Activated CD4-positive, alpha-beta T cell treated with anti-CD3 and anti-CD28 coated beads, Interleukin-2, amount 50 U/mL, for 1 hour (primary cell): ENCODE data around the gene BHLHA15.

Experiments used
- DNase-seq: peaks from one replicate; pipeline ENCODE4 v3.0.0-alpha.2; 2020

BHLHA15 gene

DNA sequence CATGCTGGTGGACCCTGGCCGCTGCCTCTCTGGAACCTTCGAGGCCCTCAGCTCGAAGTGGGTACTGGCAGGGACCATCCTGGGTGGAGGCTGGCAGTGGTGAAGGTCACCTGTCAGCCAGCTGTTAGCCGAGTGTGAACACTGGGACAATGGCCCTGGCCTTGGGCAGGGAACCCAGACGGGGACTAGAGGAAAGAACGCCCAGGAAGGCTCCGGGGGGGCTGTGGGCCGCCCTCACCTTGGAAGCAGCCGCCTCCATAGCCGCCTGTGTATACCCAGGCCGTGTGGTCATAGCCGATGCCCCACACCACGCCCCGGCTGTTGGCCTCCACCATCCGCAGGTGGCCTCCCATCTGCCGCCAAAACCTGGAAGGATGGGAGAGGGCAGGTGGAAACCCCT lies 17.6 kb downstream of the BHLHA15 start:
- DNase-seq: no peak

DNA sequence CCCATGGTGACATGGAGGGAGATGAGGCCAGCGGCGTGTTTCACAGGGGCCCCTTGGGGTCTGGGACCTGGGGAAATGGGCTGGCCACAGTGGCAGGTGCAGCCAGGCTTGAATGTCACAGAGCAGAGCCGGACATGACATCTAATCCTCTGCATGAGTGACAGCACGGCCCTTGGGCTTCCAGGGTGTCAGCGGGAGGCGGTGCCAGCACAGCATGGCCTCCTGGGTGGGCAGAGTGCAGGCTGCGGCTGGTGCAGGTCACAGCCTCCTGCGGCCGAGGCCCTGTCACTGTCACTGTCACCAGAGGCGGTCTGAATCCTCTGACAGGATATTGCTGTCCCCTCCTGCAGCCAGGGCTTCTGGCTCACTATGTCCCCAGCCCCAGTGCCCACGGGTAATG lies 18.2 kb downstream of the BHLHA15 start:
- no peak for DNase-seq

DNA sequence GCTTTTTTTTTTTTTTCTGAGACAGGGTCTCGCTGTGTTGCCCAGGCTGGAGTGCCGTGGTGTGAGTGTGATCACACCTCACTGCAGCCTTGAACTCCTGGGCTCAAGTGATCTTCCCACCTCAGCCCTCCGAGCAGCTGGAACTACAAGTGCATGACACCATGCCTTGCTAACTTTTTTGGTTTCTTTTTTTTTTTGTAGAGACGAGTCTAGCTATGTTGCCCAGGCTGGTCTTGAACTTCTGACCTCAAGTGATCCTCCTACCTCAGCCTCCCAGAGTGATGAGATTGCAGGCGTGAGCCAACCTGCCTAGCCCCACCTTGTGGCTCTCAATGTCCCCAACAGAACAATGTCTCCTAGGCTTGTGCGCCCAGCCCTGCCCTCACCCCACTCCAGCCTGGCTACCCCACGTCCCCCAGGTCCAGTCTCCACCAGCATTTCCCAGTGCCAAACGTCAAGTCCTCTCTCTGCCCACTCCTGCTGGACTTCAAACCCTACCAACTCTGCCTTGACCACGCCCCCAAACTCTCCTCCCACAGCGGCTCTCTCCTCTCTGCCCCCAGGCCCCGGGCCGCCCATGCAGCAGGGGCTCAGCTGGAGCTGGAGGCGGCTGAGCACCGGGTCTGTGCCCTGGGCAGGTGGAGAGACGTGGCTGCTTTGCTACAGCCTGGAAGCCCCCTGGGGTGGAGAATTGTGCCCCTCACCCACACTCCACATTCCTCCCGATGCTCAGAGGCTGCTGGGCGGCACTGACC lies 18.9 kb downstream of the BHLHA15 start:
- DNase-seq: no peak

DNA sequence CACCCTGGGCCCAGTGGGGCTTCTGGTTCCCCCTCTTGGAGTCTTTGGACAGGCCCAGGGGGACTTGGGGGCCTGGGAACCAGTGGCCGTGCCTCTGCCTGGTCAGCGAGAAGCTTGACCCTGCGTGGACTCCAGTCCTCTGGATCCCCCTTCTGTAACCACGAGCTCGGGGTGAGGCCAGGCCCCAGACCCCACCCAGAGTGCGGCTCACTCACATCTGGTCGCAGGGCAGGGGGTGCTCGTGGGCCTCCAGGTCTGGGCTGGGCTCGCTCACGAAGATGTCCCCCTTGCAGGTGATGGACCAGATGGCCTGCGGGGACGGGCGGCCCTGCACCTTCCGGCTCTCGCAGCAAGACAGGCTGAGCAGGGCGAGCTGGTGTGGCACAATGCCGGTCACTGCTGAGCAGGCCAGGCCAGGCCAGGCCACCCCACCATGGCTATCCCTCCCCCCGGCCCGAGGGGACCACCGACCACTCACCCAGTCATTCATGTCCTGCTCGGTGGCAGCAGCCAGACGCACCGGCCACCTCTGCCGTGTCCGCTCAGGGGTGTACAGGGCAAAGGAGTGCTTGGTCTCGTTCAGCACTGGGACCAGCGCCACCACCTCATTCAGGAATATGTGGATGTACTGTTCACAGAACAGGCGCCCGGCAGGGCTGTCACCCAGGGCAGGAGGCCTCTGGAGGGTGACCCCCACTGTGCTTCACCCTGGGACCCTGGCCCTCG lies 19.7 kb downstream of the BHLHA15 start:
- no peak for DNase-seq

DNA sequence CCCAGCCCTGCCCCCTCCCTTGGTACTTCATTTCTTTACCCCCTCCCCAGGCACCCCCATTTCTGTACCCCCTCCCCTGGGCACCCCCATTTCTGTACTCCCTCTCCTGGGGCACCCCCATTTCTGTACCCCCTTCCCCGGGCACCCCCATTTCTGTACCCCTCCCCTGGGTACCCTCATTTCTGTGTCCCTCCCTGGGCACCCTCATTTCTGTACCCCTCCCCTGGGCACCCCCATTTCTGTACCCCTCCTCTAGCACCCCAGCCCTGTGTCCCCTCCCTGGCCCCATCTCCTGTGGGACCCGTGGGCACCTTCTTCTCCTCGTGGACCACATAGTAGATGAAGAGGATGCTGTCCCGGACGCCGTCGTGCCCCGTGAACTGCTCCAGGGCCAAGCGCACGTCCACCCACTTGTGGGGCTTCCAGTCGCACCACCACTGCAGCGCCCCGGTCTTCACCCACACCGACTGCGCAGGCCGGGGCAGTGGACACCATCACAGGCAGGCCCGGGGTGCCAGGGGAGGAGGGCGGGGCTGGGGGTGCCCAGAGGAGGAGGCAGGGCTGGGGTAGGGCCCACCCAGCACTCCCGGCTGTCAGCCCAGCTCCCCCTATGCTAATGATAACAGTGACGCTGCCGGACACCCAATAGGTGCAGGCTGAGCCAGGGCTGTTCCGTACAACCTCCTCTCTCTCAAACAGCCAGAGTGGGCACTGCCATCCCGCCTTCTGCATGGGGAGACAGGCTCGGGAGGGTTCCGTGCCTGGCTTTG lies 20.4 kb downstream of the BHLHA15 start:
- no peak for DNase-seq

DNA sequence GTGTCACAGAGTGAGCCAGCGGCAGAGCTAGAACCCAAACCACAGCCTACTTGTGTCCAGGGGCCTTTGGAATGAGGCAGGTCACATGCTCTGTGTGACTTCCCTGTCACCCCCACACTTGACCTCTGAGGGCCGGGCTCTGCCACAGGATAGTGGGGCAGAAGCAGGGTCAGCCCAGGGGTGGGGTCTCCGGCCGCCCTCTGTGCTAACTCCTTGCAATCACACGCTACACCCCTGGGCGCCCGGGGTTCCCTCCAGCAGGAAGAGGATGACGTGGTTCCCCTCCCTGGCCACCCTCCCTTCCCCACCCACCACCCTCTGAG lies 21.0 kb downstream of the BHLHA15 start:
- no peak for DNase-seq

DNA sequence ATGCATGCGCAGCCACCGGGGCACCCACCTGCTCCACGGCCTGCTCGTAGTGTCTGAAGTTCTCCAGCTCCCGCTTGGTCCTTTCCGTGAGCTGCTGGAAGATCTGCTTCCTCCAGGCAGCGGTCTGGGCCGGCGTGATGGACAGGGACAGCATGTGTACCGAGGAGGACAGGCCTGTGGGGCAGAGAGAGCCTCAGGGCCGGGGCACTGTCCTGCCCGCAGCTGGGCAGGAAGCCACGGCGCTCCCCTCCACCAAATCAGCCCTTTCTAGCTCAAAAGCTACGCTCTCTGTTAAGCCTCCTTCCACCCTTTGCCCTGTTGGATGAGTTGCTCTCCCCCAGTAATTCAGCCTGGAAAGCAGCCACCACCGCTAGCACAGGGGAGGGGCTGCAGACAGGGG lies 21.6 kb downstream of the BHLHA15 start:
- DNase-seq: no peak

DNA sequence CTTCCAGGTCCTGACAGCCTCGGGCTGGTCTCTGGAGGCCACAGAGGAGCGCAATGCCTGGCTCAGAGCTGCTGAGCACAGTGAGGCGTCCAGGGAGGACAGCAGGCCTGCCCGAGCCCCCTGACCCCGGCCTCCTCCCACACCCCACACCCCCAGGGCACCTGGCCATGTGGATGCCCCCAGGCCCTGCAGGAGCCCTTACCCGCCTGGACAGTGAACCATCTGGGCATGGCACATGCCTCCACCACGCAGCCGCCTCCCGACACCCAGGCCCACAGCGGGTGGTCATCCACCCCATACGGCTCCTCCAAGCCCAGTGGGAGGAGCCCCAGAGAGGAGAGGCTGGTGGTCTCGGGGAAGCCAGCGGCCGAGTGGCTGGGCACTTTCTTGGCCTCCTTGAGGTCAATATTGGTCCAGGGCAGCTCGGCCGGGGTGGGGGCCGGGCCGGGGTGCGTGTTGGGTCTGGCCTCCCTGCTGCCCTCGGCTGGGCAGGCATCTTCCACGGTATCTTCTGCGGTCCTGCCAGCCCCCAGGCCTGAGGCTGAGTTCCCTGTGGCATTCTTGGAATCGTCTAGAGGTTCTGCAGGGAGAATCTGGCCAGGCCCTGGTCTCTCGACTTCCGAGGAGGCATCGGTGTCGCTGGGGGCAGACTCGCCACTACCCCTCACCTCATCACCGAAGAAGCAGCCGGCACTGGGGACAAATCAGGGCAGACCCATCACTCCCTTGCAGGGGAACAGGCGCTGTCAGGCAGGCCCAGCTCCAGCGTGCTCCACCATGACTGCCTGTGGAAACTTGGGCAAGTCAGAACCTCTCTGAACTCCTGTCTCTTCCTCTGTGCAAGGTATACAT lies 22.2 kb downstream of the BHLHA15 start:
- no peak for DNase-seq

DNA sequence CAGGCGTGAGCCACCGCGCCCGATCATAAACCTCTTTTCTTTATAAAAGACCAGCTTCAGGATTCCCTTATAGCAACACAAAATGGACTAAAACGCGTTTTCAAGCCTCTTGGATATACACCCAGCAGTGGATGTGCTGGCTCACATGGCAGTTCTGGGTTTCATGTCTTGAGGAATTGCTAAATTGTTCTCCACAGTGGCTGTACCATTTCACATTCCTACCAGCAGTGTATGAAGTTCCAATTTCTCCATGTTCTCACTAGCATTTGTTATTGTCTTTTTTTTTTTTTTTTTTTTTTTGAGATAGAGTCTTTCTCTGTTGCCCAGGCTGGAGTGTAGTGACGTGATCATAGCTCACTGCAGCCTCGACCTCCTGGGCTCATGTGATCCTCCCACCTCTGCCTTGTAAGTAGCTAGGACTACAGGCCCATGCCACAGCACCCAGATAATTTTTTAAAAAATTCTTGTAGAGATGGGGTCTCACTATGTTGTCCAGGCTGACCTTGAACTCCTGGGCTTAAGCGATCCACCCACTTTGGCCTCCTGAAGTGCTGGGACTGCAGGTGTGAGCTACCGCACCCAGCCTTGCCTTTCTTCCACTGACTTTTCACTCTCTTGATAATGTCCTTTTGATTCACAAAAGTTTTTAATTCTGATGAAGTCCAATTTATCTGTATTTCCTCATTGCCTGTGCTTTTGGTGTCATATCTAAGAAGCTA lies 23.3 kb downstream of the BHLHA15 start:
- no peak for DNase-seq

DNA sequence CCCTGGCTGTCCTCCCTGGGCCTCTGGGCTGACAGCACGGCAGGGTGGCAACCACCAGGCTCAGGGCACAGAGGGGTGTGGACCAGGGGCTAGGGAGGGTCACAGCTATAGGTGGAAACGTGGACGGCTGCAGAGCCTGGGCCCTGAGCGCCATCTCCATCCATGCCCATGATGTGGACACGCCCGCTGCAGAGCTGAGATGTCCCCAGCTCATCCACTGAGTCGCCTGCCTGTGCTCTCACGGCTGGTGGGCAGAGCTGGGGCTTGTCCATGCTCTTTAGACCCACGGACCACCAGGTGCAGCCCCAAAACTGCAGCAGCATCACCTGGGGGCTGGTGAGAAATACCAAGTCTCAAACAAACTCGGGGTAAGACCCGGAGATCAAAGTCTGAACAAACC lies 24.7 kb downstream of the BHLHA15 start:
- DNase-seq: no peak

DNA sequence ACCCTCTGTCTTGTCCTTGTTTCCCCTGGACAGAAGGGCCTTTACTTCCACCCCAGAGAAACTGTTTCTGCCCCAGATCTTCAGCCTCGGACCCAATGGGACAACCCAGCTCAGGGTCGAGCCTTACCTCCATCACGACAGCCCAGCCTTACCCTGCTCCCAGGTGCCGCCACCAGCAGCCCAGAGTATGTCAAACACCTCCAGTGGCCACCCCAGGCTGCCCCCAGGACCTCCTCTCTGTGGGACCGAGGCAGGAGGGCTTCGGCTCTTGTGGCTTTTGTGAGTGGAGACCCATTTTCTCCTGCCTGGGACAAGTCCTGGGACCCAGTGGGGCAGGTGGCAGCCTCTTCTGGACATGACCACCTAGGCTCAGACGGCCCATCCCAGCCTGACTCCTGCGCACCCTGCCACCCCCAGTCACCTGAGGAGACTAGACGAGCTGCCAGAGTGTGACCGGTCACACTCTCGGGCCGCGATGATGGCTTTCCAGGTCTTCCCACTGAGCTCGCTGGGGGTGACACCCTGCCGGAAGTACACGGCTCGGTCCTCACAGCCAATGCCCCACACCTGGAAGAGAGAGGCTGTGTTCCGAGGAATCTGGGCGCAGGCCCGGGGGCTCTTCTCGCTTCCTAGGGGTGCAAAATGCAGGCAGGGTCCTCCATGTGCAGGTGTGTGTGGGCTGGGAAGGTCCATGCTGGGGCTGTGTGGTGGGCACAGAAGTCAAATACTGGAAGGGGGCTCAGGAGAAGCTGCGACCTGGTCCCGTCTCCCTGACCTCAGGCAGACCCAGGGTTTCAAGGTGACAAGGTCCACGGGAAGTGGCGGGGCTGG lies 25.3 kb downstream of the BHLHA15 start:
- DNase-seq: no peak

DNA sequence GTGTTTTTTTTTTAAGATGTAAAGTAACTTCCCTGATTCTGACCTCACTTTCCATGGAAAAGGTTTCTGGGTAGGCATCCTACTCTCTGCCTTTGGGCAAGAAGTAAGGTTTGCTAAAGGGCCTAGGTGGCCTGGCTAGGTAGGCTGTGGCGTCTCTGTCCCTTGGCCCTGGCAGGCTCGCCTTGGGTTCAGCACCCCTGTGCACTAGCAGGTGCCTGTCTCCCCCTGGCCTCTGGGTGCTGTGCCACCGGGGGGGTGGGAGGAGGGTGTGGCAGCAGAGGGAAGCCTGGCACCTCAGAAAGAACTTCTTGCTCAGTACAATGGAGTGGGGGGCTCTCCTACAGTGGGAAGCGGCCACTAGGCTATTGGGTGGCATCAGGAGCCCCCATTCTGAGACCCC lies 26.8 kb downstream of the BHLHA15 start:
- no peak for DNase-seq

DNA sequence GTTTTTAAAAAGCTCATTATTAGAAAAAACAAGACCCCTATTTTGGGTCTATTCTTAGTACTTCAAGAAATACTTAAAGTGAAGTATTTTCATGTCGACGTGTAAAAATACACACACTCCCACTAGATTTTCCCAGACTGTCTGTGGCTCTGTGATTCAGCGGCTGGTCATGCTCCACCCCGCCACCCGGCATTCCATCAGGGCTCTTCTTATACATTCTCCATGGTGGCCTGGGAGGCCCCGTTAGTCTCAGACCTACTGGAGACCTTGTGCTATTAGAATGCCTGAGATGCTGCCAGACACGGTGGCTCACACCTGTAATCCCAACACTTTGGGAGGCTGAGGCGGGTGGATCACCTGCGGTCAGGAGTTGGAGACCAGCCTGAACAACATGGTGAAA lies 27.7 kb downstream of the BHLHA15 start:
- no peak for DNase-seq

DNA sequence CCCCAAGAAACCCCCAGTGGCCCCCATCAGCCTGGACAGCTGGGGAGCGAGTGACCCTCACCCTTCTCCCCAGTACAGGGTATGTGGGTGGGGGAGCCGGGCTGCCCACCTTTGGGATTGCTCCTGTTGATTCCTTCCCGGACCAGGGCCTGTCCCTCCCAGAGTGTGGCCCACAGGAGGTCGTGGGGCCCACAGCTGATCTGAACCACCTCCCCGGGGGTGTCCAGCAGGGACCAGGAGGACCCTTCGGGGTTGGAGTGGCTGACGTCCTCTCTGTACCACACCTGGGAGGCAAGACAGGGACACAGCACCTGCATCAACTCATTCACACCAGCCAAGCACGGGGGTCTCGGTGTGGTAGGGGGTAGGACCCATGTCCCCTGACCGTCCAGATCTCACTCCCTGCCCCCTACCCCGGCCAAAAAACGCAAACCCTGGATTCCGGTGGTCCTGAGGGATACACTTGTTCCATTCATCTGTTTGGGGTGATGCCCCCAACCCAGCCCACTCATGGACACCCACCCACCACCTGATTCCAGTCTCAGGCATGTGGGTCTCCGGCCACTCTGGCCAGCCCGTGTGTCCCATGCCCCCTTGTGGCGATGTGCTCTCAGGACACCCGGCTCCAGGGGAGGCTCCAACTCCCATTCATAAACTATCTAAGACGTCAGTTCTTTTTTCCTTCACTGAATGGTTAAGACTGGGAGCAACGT lies 29.9 kb downstream of the BHLHA15 start:
- peak; percentile 15 for DNase-seq

DNA sequence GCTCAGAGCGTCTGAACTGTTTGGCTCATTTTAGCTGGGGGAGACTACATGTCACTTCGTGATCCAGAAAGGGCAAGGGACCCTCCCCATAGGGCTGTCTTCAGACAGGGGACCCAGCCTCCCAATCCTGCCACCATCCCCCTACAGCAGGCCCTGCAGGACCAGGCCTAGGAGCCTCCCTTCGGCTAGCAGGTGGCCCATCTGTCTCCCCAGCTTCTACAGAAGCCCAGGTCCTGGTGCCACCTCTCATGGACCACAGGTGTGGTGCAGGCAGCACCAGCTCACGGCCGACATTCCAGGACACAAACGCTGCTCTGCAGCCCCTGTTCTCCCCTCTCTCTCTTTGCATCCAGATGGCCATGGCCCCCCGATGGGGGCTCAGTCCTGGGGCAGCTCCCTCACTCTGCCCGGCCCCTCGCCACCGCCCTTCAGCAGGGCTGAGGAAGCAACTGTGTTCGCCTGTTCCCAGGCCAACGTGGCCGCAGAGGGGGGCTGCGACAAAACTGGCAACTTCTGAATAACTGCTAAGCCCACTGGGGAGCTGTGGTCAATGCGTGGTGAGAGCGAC lies 30.5 kb downstream of the BHLHA15 start:
- DNase-seq: no peak

DNA sequence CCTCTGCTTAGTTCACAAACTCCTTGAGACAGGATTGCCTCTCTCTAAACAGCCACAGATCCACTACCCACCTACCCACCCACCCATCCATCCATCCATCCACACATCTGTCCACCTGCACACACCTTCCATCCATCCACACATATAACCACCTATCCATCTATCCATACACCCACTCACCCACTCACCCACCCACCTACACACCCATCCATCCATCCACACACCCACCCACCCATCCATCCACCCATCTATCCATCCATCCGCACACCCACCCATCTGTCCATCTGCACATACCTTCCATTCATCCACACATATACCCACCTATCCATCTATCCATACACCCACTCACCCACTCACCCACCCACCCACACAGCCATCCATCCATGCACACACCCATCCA lies 31.1 kb downstream of the BHLHA15 start:
- DNase-seq: no peak

DNA sequence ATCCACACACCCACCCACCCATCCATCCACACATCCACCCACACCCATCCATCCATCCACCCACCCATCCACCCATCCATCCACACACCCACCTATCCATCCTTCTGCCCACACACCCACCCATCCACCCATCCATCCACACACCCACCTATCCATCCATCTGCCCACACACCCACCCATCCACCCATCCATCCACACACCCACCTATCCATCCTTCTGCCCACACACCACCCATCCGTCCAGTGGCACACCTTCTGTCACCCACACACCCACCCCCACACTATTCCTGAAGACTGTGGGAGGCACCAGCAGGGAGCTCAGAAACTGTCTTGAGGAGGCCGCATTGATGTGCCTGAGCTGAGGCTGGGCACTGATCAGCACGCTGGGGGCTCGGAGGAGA lies 31.7 kb downstream of the BHLHA15 start:
- no peak for DNase-seq

DNA sequence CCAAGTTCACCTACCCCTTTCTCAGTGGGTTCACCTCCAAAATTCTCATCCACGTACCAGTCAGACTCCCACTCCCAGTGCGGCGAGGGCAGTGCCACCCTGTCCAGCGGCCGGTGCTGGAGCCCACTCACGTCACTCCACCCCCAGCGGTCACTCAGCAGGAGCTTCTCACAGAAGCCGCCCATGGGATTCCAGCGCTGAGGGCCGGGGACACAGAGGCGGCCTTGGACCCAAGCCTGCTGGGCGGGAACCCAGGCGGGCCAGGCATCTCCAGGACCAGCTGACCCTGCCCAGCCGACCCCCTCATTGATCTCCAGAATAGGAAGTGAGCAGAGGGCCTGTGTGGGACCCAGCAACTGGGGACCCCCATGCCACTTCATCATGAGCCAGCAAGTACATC lies 33.6 kb downstream of the BHLHA15 start:
- no peak for DNase-seq

DNA sequence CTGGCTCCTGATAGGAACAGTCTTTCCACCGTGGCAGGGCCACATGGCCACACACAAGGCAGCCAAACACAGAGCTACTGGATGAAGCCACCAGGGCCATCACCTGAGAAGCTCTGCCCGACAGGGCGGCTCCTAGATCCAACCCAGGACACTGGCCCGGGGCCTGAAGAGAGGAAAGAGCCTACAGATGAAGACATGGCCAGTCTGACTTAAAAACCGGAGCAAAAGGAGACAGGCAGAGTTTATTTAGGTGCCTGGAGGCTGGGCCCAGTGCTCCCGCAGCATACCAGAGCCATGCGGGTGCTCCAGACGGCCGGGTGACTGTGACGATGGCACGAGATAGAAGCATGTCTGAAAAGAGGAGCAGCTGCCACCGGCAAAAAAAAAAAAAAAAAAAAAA lies 36.9 kb downstream of the BHLHA15 start:
- DNase-seq: no peak

DNA sequence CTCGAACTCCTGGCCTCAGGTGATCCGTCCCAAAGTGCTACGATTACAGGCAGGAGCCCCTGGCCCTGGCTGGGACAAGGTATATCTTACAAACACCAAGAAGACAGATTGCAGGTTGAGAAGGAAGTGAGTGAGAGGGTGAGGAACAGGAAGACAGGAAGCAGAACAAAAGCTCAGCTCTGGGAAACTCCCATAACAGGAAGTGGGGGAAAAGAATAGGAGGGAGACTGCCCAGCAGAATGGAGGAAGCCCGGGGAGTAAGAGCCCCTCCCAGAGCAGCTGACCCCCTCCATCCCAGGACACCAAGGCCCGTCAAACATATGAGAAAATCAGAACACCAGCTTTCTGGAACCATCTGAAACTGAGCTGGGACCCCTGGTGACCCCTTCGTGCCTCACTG lies 37.9 kb downstream of the BHLHA15 start:
- DNase-seq: no peak

DNA sequence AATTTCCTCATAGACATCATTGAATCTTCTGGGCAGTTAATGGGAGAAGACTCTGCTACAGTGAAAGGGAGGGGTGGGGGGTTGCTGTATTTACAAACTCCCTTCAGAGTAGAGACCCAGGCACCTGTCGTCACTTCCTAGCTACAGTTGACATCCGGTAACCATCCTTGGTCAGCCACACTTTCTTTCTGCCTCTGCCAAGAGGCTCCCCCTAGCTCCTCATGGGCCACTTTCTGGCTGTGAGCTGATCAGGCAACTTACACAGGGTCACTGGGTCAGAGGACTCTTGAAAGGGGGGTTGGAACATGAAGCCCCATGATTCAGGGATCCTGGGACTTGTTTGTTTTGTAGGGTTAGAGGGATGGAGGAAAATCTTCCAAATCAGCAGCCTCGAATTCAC lies 39.5 kb downstream of the BHLHA15 start:
- DNase-seq: peak; percentile 29
